ENCODE measurements around the gene CHMP6. TPM values are rescaled to one million over a fixed set of nuclear protein-coding genes. Genes with fewer than 3 reads are reported as not detected.
"Not testable (repeated sequence)": the region's sequence is repeated elsewhere in the genome, so short reads cannot be mapped to it uniquely, and the experiment has no call there.

Gene CHMP6
- total RNA-seq, 1 donor from 2014 or later: 26.9 TPM

DNA sequence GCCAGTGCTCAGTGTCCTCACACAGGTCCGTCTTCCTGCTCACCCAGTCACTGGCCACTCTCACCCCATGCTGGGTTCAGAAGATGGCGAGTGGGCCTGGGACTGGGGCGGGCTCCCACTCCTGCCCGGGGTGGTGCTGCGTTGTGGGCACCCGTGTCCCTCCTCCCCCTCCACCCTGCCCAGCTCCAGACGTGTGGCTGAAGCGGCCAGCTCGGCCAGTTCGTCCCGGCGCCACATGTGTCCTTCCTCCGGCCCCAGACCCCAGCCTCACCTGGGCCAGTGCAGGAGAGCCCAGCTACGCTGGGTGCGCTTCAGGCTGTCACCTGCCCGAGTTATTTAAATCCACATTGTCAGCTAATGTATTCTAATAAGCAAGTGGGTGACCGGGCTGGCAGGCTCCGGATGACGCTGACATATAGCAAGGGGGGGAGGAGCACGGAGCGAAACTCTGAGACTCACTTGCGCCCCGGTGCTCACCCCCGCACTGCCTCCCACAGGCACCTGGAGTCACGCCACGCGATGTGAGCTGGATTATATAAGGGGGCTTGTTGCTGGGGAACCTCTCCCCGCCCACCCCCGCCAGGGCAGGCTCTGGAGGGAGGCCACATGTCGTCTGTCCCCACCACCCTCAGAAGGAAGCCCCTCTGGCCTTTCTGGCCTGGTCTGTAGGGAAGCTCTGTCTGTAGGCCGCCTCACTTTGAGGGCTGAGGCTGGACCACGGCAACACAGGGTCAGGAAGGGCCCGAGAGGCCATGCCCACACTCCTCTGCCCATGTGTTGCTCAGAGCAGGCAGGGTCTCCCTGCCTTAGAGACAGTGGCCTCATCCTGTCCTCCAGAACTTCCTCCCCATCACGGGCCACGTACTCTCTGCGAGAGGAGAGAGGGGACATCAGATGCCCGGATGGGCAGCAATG, 36.2 kb downstream of the CHMP6 start:
- H3K27me3 Mint-ChIP-seq (ENCODE audit: low read depth): peaks cover 3% of the 10 kb centered on the region
- H3K27ac Mint-ChIP-seq: no peak overlapping the region
- DNase-seq (ENCODE audit: low spot score in 2 of 2, unreplicated experiment in 2 of 2): no peak
- no peak overlapping the region for H3K4me3 Mint-ChIP-seq
- H3K9me3 Mint-ChIP-seq: no peaks in the 10 kb centered on the region
- peaks cover 35% of the 10 kb centered on the region for H3K4me1 Mint-ChIP-seq
- no peaks in the 10 kb centered on the region for H3K36me3 Mint-ChIP-seq
- TF ChIP-seq, protein P1, sequence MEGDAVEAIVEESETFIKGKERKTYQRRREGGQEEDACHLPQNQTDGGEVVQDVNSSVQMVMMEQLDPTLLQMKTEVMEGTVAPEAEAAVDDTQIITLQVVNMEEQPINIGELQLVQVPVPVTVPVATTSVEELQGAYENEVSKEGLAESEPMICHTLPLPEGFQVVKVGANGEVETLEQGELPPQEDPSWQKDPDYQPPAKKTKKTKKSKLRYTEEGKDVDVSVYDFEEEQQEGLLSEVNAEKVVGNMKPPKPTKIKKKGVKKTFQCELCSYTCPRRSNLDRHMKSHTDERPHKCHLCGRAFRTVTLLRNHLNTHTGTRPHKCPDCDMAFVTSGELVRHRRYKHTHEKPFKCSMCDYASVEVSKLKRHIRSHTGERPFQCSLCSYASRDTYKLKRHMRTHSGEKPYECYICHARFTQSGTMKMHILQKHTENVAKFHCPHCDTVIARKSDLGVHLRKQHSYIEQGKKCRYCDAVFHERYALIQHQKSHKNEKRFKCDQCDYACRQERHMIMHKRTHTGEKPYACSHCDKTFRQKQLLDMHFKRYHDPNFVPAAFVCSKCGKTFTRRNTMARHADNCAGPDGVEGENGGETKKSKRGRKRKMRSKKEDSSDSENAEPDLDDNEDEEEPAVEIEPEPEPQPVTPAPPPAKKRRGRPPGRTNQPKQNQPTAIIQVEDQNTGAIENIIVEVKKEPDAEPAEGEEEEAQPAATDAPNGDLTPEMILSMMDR (IDR thresholded peaks at IDR 0.05; ENCODE audit: unreplicated experiment): no peak

DNA sequence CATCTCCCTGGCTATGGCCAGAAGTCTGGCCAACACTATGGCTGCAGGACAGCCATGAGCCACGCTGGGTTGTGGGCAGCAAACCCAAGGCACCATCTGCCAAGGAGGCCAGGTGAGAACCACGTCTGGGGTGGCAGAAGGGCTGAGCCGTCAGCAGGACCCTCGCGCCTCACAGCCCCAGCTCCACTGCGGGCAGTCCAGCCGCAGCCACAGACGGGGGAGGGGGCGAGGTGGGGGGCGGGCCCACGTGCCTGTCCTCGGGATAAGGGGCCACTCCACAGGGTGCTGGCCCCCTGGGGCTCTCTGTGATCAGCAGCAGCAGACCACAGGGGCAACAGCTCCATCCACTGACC, 36.8 kb downstream of the CHMP6 start:
- Mint-ChIP-seq H3K4me1 (peaks cover 41% of the 10 kb centered on the region), H3K27ac (no peak overlapping the region), H3K36me3 (no peaks in the 10 kb centered on the region), H3K9me3 (no peaks in the 10 kb centered on the region), H3K27me3 (ENCODE audit: low read depth) (peaks cover 3% of the 10 kb centered on the region), H3K4me3 (no peak overlapping the region)
- TF ChIP-seq, protein P1 (IDR thresholded peaks at IDR 0.05; ENCODE audit: unreplicated experiment): no peak
- DNase-seq (ENCODE audit: low spot score in 2 of 2, unreplicated experiment in 2 of 2): no peak

DNA sequence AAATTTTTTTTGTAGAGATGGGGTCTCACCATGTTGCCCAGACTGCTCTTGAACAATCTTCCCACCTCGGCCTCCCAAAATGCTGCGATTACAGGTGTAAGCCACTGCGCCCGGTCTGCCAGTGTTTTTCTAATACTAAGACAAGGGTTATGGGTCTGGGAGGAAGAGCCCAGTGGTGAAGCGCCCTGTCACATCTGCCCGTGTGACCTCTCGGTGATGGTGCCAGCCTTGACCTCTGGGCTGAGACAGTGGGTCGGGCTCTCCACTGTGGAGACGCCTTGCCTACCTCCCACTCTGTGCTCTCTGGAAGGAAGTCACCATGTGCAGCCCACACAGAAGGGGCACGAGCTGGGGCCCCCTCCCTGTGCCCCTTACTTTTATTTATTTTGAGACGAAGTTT, 38.2 kb downstream of the CHMP6 start:
- no peaks in the 10 kb centered on the region for H3K9me3 Mint-ChIP-seq
- no peak overlapping the region for H3K27ac Mint-ChIP-seq
- no peak overlapping the region for H3K4me3 Mint-ChIP-seq
- TF ChIP-seq, protein P1 (IDR thresholded peaks at IDR 0.05; ENCODE audit: unreplicated experiment): no peak
- no peaks in the 10 kb centered on the region for H3K27me3 Mint-ChIP-seq (ENCODE audit: low read depth)
- H3K4me1 Mint-ChIP-seq: peaks cover 46% of the 10 kb centered on the region
- no peak for DNase-seq (ENCODE audit: low spot score in 2 of 2, unreplicated experiment in 2 of 2)
- H3K36me3 Mint-ChIP-seq: no peaks in the 10 kb centered on the region

DNA sequence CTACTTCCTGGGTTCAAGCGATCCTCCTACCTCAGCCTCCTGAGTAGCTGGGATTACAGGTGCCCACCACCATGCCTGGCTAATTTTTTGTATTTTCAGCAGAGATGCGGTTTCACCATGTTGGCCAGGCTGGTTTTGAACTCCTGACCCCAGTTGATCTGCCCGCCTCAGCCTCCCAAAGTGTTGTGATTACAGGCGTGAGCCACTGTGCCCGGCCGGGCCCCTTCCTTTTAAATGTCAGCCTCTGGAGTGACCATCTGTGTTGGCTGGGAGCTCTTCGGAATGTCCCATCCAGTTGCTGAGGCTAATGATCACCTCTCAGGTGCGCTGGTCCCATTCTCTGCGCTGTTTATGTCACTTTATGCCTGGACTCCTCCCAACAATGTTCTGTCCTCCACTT, 38.7 kb downstream of the CHMP6 start:
- H3K4me1 Mint-ChIP-seq: peaks cover 43% of the 10 kb centered on the region
- not testable (repeated sequence) for H3K4me3 Mint-ChIP-seq; H3K9me3 Mint-ChIP-seq; H3K27ac Mint-ChIP-seq; DNase-seq (ENCODE audit: low spot score in 2 of 2, unreplicated experiment in 2 of 2); H3K36me3 Mint-ChIP-seq; H3K27me3 Mint-ChIP-seq (ENCODE audit: low read depth)

DNA sequence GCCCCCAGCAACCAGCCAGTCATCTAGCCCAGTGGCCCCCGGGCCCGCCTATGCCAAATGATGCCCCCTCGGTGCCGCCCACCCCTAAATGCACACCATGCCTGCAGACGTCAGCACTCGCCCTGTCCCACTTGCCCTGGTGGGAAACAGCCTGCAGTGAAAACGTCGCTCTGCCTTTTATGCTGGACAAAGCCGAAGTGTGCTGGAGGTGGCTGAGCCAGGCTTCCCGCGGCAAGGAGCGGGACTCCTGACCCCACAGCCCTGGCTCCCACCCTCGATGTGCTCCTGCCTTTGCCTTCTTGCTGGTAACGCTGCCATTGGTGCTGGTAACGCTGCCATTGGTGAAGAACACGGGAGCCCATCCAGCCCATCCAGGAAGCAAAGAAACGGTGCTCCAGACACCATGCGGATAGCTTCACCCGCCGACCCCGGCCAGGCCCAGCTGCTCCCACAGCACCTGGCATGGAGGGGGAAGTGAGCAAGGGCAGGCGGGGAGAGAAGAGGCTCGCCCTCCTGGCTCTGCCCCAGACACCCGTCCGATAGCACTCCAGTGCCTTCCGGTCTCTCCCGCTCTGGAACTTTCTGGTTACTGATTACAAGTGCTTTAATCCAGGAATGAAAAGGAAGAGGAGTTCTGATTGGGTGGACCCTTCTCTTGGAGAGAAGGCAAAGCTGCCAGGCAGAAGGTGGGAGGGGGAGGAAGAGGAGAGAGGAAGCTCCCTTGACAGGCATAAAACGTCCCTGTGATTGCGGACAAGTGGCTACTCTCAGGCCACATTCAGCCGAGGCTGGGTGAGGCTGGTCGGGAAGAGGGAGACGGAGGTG, 39.3 kb downstream of the CHMP6 start:
- Mint-ChIP-seq H3K36me3 (no peaks in the 10 kb centered on the region), H3K27me3 (ENCODE audit: low read depth) (no peaks in the 10 kb centered on the region), H3K9me3 (no peaks in the 10 kb centered on the region), H3K4me1 (peaks cover 46% of the 10 kb centered on the region), H3K27ac (no peak overlapping the region), H3K4me3 (no peak overlapping the region)
- DNase-seq (ENCODE audit: low spot score in 2 of 2, unreplicated experiment in 2 of 2): no peak
- TF ChIP-seq, protein P1 (IDR thresholded peaks at IDR 0.05; ENCODE audit: unreplicated experiment): no peak
